H9 (cell line): ENCODE measurements around the gene TM9SF4. TPM values are rescaled to one million over a fixed set of nuclear protein-coding genes. Genes with fewer than 3 reads are reported as not detected.
"Not testable (repeated sequence)": the region's sequence is repeated elsewhere in the genome, so short reads cannot be mapped to it uniquely, and the experiment has no call there.

Source experiments
- DNase-seq: peaks from one replicate; pipeline ENCODE4 v3.0.0-alpha.2; 2017
- H2AFZ ChIP-seq: one replicate; pipeline ENCODE4 v1.6.1; 2013; ENCODE audit warnings: mild to moderate bottlenecking, low read length, control low read depth, moderate library complexity
- H2AK5ac ChIP-seq: 2 replicates; pipeline ENCODE4 v1.6.1; 2013; ENCODE audit warnings: low read length, control low read depth, mixed read lengths; ENCODE audit not compliant: insufficient read length
- H2BK120ac ChIP-seq: one replicate; pipeline ENCODE4 v1.6.1; 2013; ENCODE audit warnings: low read depth, mild to moderate bottlenecking, low read length, control low read depth, inconsistent platforms; ENCODE audit not compliant: poor library complexity, severe bottlenecking
- H2BK12ac ChIP-seq: 2 replicates; pipeline ENCODE4 v1.6.1; 2013; ENCODE audit warnings: low read length, control low read depth, mixed read lengths, low read depth; ENCODE audit not compliant: insufficient read length
- H2BK15ac ChIP-seq: 2 replicates; pipeline ENCODE4 v1.6.1; 2013; ENCODE audit warnings: low read depth, low read length, control low read depth
- H2BK20ac ChIP-seq: one replicate; pipeline ENCODE4 v1.6.1; 2013; ENCODE audit warnings: low read depth, mild to moderate bottlenecking, low read length, control low read depth, inconsistent platforms; ENCODE audit not compliant: poor library complexity, severe bottlenecking
- H2BK5ac ChIP-seq: 2 replicates; pipeline ENCODE4 v1.6.1; 2013; ENCODE audit warnings: low read length, control low read depth, mixed read lengths; ENCODE audit not compliant: insufficient read length
- H3K14ac ChIP-seq: 2 replicates; pipeline ENCODE4 v1.6.1; 2013; ENCODE audit warnings: low read length, control low read depth; ENCODE audit not compliant: insufficient read depth
- H3K18ac ChIP-seq: 2 replicates; pipeline ENCODE4 v1.6.1; 2013; ENCODE audit warnings: low read depth, mild to moderate bottlenecking, mixed read lengths, low read length, control low read depth; ENCODE audit not compliant: insufficient read length
- H3K23ac ChIP-seq: 2 replicates; pipeline ENCODE4 v1.6.1; 2013; ENCODE audit warnings: low read length, control low read depth, mixed read lengths, low read depth; ENCODE audit not compliant: insufficient read length
- H3K23me2 ChIP-seq: 2 replicates; pipeline ENCODE4 v1.6.1; 2013; ENCODE audit warnings: low read depth, mild to moderate bottlenecking, mixed read lengths, low read length, control low read depth; ENCODE audit not compliant: insufficient read length, poor library complexity, severe bottlenecking
- H3K27ac ChIP-seq: 2 replicates; pipeline ENCODE4 v1.5.1; 2013; ENCODE audit warnings: low read length, control low read depth, mixed read lengths, low read depth; ENCODE audit not compliant: insufficient read length
- H3K27me3 ChIP-seq: 2 replicates; pipeline ENCODE4 v1.6.1; 2013; ENCODE audit warnings: low read length, control low read depth, inconsistent platforms; ENCODE audit not compliant: insufficient read depth
- H3K4ac ChIP-seq: 2 replicates; pipeline ENCODE4 v1.6.1; 2013; ENCODE audit warnings: low read depth, mild to moderate bottlenecking, control low read depth, inconsistent platforms, low read length, moderate library complexity
- H3K4me1 ChIP-seq: 2 replicates; pipeline ENCODE4 v1.6.1; 2013; ENCODE audit warnings: low read length, control low read depth, inconsistent platforms; ENCODE audit not compliant: insufficient read depth
- H3K4me2 ChIP-seq: 2 replicates; pipeline ENCODE4 v1.6.1; 2013; ENCODE audit warnings: low read length, control low read depth, mixed read lengths; ENCODE audit not compliant: insufficient read length, insufficient read depth
- H3K56ac ChIP-seq: 2 replicates; pipeline ENCODE4 v1.6.1; 2013; ENCODE audit warnings: low read depth, mild to moderate bottlenecking, mixed read lengths, low read length, control low read depth; ENCODE audit not compliant: insufficient read length
- H3K79me1 ChIP-seq: 2 replicates; pipeline ENCODE4 v1.6.1; 2013; ENCODE audit warnings: low read depth, mild to moderate bottlenecking, moderate library complexity, low read length, control low read depth, inconsistent platforms; ENCODE audit not compliant: insufficient read depth, poor library complexity, severe bottlenecking
- H3K79me2 ChIP-seq: 2 replicates; pipeline ENCODE4 v1.6.1; 2013; ENCODE audit warnings: low read length, control low read depth, inconsistent platforms; ENCODE audit not compliant: insufficient read depth
- H3K9ac ChIP-seq: 2 replicates; pipeline ENCODE4 v1.6.1; 2013; ENCODE audit warnings: low read length, control low read depth, mixed read lengths; ENCODE audit not compliant: insufficient read length; ENCODE audit errors: extremely low read depth
- H3K9me3 ChIP-seq: one replicate; pipeline ENCODE4 v1.6.1; 2013; ENCODE audit warnings: low read depth, low read length, inconsistent platforms; ENCODE audit not compliant: control insufficient read depth
- H3T11ph ChIP-seq: one replicate; pipeline ENCODE4 v1.6.1; 2013; ENCODE audit warnings: mild to moderate bottlenecking, low read length, control low read depth, inconsistent platforms
- H4K20me1 ChIP-seq: one replicate; pipeline ENCODE4 v1.6.1; 2013; ENCODE audit not compliant: control insufficient read depth, insufficient read length, insufficient read depth
- H4K5ac ChIP-seq: 2 replicates; pipeline ENCODE4 v1.6.1; 2013; ENCODE audit warnings: low read depth, mild to moderate bottlenecking, mixed read lengths, low read length, control low read depth; ENCODE audit not compliant: insufficient read length
- H4K8ac ChIP-seq: replicated peaks from 2 replicates; pipeline ENCODE4 v1.6.1; 2013; ENCODE audit warnings: low read length, control low read depth, mixed read lengths, low read depth; ENCODE audit not compliant: insufficient read length
- H4K91ac ChIP-seq: 2 replicates; pipeline ENCODE4 v1.6.1; 2013; ENCODE audit warnings: low read depth, mild to moderate bottlenecking, moderate library complexity, mixed read lengths, low read length, control low read depth; ENCODE audit not compliant: insufficient read length
- H3K27ac Mint-ChIP-seq, 3 experiments: 2 replicates in 2 of 3; 3 replicates in 1 of 3; pipeline ENCODE4 v1.8.0; 2020 to 2021; ENCODE audit warnings: mixed read lengths in 3 of 3, mild to moderate bottlenecking in 1 of 3, moderate library complexity in 1 of 3
- H3K27me3 Mint-ChIP-seq: 2 replicates; pipeline ENCODE4 v1.8.0; 2021; ENCODE audit warnings: low read depth, mild to moderate bottlenecking, moderate library complexity, mixed read lengths
- H3K36me3 Mint-ChIP-seq, 3 experiments: 2 replicates in 2 of 3; 3 replicates in 1 of 3; pipeline ENCODE4 v1.8.0; 2020 to 2021; ENCODE audit warnings: low read depth in 3 of 3, mixed read lengths in 3 of 3; ENCODE audit not compliant: insufficient read depth in 1 of 3
- H3K4me1 Mint-ChIP-seq, 2 experiments: 2 replicates each; pipeline ENCODE4 v1.8.0; 2020; ENCODE audit warnings: mixed read lengths in 2 of 2
- H3K4me3 Mint-ChIP-seq, 2 experiments: 2 replicates in 1 of 2; 3 replicates in 1 of 2; pipeline ENCODE4 v1.8.0; 2020 to 2021; ENCODE audit warnings: mild to moderate bottlenecking in 2 of 2, mixed read lengths in 2 of 2, moderate library complexity in 1 of 2
- H3K9me3 Mint-ChIP-seq, 2 experiments: 2 replicates in 1 of 2; 3 replicates in 1 of 2; pipeline ENCODE4 v1.8.0; 2020; ENCODE audit warnings: mild to moderate bottlenecking in 2 of 2, mixed read lengths in 2 of 2, moderate library complexity in 1 of 2
- WGBS: extraction: QIAGEN DNeasy Blood & Tissue Kit; methylation state at CpG from one replicate; pipeline ENCODE4 v1.1.7; 2013; ENCODE audit warnings: missing lambda C conversion rate, low lambda C conversion rate, mixed read lengths; ENCODE audit not compliant: insufficient read length; ENCODE audit errors: extremely low coverage; 5-methylcytosine and 5-hydroxymethylcytosine counted together
- total RNA-seq: library from RNA; stranded (reverse); gene quantifications from 2 replicates; pipeline ENCODE4 v1.2.1, GENCODE V29; 2021
- TF ChIP-seq, protein P1 (sequence below): fragments of 200-600 bp; sonication (generic); conservative IDR thresholded peaks from 3 replicates; pipeline ENCODE4 v1.8.0; 2021; ENCODE audit warnings: antibody characterized with exemption, mild to moderate bottlenecking

Gene TM9SF4
- total RNA-seq, 1 experiment from 2014 or later = 62.3 TPM

DNA sequence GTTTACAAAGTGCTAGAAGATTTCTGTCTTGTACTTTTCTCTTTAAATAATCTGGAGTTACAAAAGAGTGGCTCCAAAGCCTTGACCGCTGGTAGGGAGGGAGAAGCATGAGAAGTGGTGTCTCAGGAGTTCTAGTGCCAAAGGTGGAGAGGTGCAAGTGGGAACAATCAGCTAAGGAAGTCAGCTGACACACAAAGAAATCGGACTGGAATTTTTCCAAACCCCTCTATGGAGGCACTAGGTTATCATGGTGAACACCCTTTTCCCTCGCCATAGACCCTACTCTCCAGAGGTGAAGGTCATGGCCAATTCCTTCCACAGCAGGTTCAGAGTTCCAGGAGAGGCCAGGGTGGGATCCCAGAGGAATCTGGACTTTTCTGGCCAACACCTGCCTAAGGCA is 83.2 kb downstream of the TM9SF4 start:
- H3K4me3 Mint-ChIP-seq = no peak overlapping the region
- Histone ChIP-seq H3K79me2 (no peaks in the 10 kb centered on the region), H2BK120ac (no peak overlapping the region), H4K5ac (no peak overlapping the region), H3K56ac (no peak overlapping the region), H3K27ac (no peak overlapping the region), H4K8ac (no peak overlapping the region), H3T11ph (no peak overlapping the region), H3K27me3 (no peaks in the 10 kb centered on the region), H3K4ac (no peak overlapping the region), H2BK20ac (no peak overlapping the region), H3K9me3 (no peaks in the 10 kb centered on the region), H4K91ac (no peak overlapping the region), H3K23me2 (peaks cover 14% of the 10 kb centered on the region), H3K9ac (no peak overlapping the region), H2BK15ac (no peak overlapping the region), H3K23ac (no peak overlapping the region), H3K4me2 (no peak overlapping the region), H3K18ac (no peak overlapping the region), H3K14ac (no peak overlapping the region), H3K79me1 (no peaks in the 10 kb centered on the region), H3K4me1 (no peaks in the 10 kb centered on the region), H2BK12ac (no peak overlapping the region), H4K20me1 (no peaks in the 10 kb centered on the region), H2AFZ (no peak overlapping the region), H2AK5ac (no peak overlapping the region), H2BK5ac (no peak overlapping the region)
- no peak overlapping the region; a peak in 1 of 7 replicates for H3K27ac Mint-ChIP-seq
- H3K36me3 Mint-ChIP-seq = peaks cover 26 to 55% (median 43%) of the 10 kb centered on the region in 3 experiments
- H3K27me3 Mint-ChIP-seq = no peaks in the 10 kb centered on the region
- DNase-seq = no peak
- TF ChIP-seq, protein P1, sequence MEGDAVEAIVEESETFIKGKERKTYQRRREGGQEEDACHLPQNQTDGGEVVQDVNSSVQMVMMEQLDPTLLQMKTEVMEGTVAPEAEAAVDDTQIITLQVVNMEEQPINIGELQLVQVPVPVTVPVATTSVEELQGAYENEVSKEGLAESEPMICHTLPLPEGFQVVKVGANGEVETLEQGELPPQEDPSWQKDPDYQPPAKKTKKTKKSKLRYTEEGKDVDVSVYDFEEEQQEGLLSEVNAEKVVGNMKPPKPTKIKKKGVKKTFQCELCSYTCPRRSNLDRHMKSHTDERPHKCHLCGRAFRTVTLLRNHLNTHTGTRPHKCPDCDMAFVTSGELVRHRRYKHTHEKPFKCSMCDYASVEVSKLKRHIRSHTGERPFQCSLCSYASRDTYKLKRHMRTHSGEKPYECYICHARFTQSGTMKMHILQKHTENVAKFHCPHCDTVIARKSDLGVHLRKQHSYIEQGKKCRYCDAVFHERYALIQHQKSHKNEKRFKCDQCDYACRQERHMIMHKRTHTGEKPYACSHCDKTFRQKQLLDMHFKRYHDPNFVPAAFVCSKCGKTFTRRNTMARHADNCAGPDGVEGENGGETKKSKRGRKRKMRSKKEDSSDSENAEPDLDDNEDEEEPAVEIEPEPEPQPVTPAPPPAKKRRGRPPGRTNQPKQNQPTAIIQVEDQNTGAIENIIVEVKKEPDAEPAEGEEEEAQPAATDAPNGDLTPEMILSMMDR = no peak
- peaks cover 16 to 19% of the 10 kb centered on the region in 2 experiments for H3K4me1 Mint-ChIP-seq
- H3K9me3 Mint-ChIP-seq = no peaks in the 10 kb centered on the region; a peak in 1 of 5 replicates
- no CpG with 5 or more reads among the region's 3 CpGs for WGBS

DNA sequence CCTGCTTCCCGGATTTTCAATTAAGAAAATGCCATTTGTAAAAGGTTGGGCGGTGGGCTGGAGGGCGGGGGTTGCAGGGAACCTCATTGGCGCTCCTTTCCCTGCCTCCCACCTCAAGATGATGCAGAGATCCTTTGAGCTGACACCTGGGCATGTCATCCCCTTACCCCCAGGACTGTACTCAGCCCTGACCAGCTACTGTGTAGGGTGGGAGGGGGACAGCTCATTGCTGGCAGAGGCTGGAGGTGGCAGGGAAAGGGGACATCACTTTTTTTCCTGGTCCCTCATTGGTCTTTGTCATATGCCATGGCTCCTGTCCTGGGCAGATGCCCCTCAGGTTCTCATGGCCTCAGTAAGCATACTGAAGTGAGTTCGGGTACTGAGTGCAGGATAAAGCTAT is 83.8 kb downstream of the TM9SF4 start:
- H3K36me3 Mint-ChIP-seq = peaks cover 26 to 60% (median 46%) of the 10 kb centered on the region in 3 experiments
- H2BK12ac ChIP-seq, H3K27ac ChIP-seq, H2BK20ac ChIP-seq, DNase-seq, H4K8ac ChIP-seq, H2AFZ ChIP-seq, H3K27me3 ChIP-seq, H3K23ac ChIP-seq, H3K9me3 ChIP-seq, H3K79me1 ChIP-seq, H3K9me3 Mint-ChIP-seq, H3K9ac ChIP-seq, H3K56ac ChIP-seq, H3K79me2 ChIP-seq, H2BK120ac ChIP-seq, H3K4me2 ChIP-seq, H2BK15ac ChIP-seq, H3K4me3 Mint-ChIP-seq, H4K91ac ChIP-seq, H4K20me1 ChIP-seq, H2BK5ac ChIP-seq, H3K4me1 ChIP-seq, H3K4ac ChIP-seq, H3T11ph ChIP-seq, H3K27me3 Mint-ChIP-seq, H3K27ac Mint-ChIP-seq, H3K18ac ChIP-seq, H2AK5ac ChIP-seq, H3K14ac ChIP-seq, H4K5ac ChIP-seq: not testable (repeated sequence)
- no CpG with 5 or more reads among the region's 5 CpGs for WGBS
- peaks cover 14% of the 10 kb centered on the region for H3K23me2 ChIP-seq
- peaks cover 16 to 19% of the 10 kb centered on the region in 2 experiments for H3K4me1 Mint-ChIP-seq
